ENCODE results near the gene CTU1.

CTU1 gene

GRCh38 chr19:51128227-51128626, 20.0 kb upstream of the CTU1 start:
- TF ChIP-seq, protein P1, sequence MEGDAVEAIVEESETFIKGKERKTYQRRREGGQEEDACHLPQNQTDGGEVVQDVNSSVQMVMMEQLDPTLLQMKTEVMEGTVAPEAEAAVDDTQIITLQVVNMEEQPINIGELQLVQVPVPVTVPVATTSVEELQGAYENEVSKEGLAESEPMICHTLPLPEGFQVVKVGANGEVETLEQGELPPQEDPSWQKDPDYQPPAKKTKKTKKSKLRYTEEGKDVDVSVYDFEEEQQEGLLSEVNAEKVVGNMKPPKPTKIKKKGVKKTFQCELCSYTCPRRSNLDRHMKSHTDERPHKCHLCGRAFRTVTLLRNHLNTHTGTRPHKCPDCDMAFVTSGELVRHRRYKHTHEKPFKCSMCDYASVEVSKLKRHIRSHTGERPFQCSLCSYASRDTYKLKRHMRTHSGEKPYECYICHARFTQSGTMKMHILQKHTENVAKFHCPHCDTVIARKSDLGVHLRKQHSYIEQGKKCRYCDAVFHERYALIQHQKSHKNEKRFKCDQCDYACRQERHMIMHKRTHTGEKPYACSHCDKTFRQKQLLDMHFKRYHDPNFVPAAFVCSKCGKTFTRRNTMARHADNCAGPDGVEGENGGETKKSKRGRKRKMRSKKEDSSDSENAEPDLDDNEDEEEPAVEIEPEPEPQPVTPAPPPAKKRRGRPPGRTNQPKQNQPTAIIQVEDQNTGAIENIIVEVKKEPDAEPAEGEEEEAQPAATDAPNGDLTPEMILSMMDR (IDR thresholded peaks at IDR 0.05), result no peak

DNA sequence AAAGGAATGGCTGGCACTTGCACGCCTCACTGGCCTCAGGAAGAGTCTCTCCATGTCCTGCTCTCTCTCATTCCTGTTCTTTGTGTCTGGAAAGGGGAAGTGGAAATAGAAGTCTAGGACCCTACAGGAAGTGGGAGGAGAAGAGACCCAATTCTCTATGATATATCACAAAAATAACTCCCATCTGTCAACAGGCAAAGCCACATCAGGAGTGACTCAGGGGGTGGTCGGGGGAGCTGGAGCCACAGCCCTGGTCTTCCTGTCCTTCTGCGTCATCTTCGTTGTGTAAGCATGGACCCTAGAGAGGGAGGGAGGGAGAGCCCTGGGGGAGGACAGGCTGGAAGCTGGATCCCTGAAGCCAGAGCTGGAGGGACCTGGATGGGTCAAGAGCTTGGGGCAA, 19.5 kb upstream of the CTU1 start:
- TF ChIP-seq, protein P1 (IDR thresholded peaks at IDR 0.05), result no peak

DNA sequence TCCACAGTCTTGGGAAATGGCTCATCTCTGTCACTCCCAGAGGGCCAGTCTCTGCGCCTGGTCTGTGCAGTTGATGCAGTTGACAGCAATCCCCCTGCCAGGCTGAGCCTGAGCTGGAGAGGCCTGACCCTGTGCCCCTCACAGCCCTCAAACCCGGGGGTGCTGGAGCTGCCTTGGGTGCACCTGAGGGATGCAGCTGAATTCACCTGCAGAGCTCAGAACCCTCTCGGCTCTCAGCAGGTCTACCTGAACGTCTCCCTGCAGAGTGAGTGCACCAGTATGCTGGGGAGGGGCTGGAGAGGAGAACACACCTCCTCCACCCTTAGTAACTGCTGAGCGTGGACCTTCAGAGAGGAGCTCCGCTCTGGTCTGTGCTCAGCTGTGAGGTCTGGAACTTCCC, 18.8 kb upstream of the CTU1 start:
- TF ChIP-seq, protein P1 (IDR thresholded peaks at IDR 0.05), result no peak

GRCh38 chr19:51125421-51126075, 17.3 kb upstream of the CTU1 start:
- TF ChIP-seq, protein P1 (IDR thresholded peaks at IDR 0.05), result no peak

- TF ChIP-seq, protein P1 (IDR thresholded peaks at IDR 0.05), result no peak
Measured at GRCh38 chr19:51124729-51125128, 16.5 kb upstream of the CTU1 start, which contains the start of gene SIGLEC9. Gene SIGLEC9 (plus strand): TSS chr19:51124906. CDS start chr19:51124975, 69 bp downstream.

- TF ChIP-seq, protein P1 (IDR thresholded peaks at IDR 0.05), result no peak
Measured at GRCh38 chr19:51124216-51124615, 16.0 kb upstream of the CTU1 start.

GRCh38 chr19:51123802-51124201, 15.6 kb upstream of the CTU1 start:
- TF ChIP-seq, protein P1 (IDR thresholded peaks at IDR 0.05), result no peak

DNA sequence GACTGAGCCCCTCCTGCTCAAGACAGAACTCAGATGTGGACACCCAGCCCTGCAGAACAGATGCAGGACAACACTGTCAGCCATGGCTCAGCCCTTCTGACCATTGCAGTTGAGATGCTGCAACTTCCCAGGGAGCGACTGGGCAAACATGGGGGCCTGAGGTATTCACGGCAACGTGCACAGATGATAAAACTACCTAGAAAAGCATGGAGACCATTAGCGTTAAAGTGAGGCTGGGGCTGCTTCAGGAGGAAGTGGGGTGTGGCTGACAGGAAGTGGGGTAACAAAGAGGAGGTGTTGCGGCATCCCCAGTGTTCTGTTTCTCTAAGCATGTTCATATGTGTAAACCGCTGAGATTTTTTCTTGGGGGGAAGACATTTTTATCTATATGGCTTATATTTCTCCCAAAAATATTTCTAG, 15.2 kb upstream of the CTU1 start:
- TF ChIP-seq, protein P1 (IDR thresholded peaks at IDR 0.05), result no peak

Measured in LNCAP (cell line).